K562 (cell line): Measurements from ENCODE around the gene KNDC1. TPM values are rescaled to one million over a fixed set of nuclear protein-coding genes. Genes with fewer than 3 reads are reported as not detected.

Experiments used
- ATF6 ChIP-seq: sonication (generic); formaldehyde crosslinking; IDR thresholded peaks from 2 replicates; pipeline ENCODE4 v1.4.0; 2020; ENCODE audit warnings: mild to moderate bottlenecking, missing genetic modification reagents
- CREB3 ChIP-seq: fragments of 450-650 bp; conservative IDR thresholded peaks from 2 replicates; pipeline ENCODE4 v1.6.1; 2016; ENCODE audit warnings: missing genetic modification characterization, low read depth, mild to moderate bottlenecking, missing compliant biosample characterization, moderate library complexity
- DIDO1 ChIP-seq: fragments of 450-650 bp; IDR thresholded peaks from 2 replicates; pipeline ENCODE4 v1.6.1; 2016; ENCODE audit warnings: low read depth, missing biosample characterization, missing genetic modification characterization
- EHMT2 ChIP-seq: fragments of 450-650 bp; IDR thresholded peaks from 2 replicates; pipeline ENCODE4 v1.6.1; 2018; ENCODE audit warnings: antibody characterized with exemption
- ESRRA ChIP-seq: fragments of 450-650 bp; IDR thresholded peaks from 2 replicates; pipeline ENCODE4 v1.6.1; 2014; ENCODE audit warnings: low read depth, mild to moderate bottlenecking, moderate library complexity, borderline replicate concordance
- ESRRB ChIP-seq: fragments of 250-450 bp; sonication (Bioruptor Pico); IDR thresholded peaks from 2 replicates; pipeline ENCODE4 v1.5.0; 2020; ENCODE audit warnings: mild to moderate bottlenecking, moderate library complexity, borderline replicate concordance
- FOSL1 ChIP-seq: fragments of 200-800 bp; sonication (Bioruptor generic); conservative IDR thresholded peaks from 2 replicates; pipeline ENCODE4 v1.6.1; 2016; ENCODE audit warnings: missing genetic modification characterization, missing compliant biosample characterization
- JUND ChIP-seq, 2 experiments: IDR thresholded peaks; 2 replicates in 1 of 2; 3 replicates in 1 of 2; pipeline ENCODE4 v1.6.1; 2011; ENCODE audit warnings: borderline replicate concordance in 2 of 2, low read depth in 2 of 2, low read length in 2 of 2, improper control_type of control experiment in 1 of 2, missing biosample characterization in 1 of 2, missing genetic modification characterization in 1 of 2, missing genetic modification reagents in 1 of 2
- KAT7 ChIP-seq: sonication (generic); formaldehyde crosslinking; IDR thresholded peaks from 2 replicates; pipeline ENCODE4 v1.8.0; 2022; ENCODE audit warnings: missing genetic modification reagents, mild to moderate bottlenecking, borderline replicate concordance
- MEIS2 ChIP-seq: fragments of 450-650 bp; IDR thresholded peaks from 2 replicates; pipeline ENCODE4 v1.6.1; 2014; ENCODE audit warnings: mild to moderate bottlenecking; ENCODE audit not compliant: partially characterized antibody
- PML ChIP-seq: IDR thresholded peaks from 2 replicates; pipeline ENCODE4 v1.6.1; 2012; ENCODE audit warnings: low read length, inconsistent platforms
- POLR2G ChIP-seq: fragments of 200-400 bp; formaldehyde crosslinking; IDR thresholded peaks from 2 replicates; pipeline ENCODE4 v1.6.1; 2017; ENCODE audit warnings: low read depth, mild to moderate bottlenecking, antibody characterized with exemption, low read length, moderate library complexity
- SMARCC2 ChIP-seq: fragments of 450-650 bp; IDR thresholded peaks from 2 replicates; pipeline ENCODE4 v1.6.1; 2017; ENCODE audit warnings: antibody characterized with exemption, moderate library complexity, mild to moderate bottlenecking, low read depth
- TBP ChIP-seq: optimal IDR thresholded peaks from 2 replicates; pipeline ENCODE3; 2011; ENCODE audit warnings: low read depth, low read length, improper control_type of control experiment
- ZKSCAN1 ChIP-seq: fragments of 150-350 bp; IDR thresholded peaks from 2 replicates; pipeline ENCODE4 v1.6.1; 2016; ENCODE audit warnings: low read depth, low read length
- ZNF12 ChIP-seq: sonication (generic); formaldehyde crosslinking; IDR thresholded peaks from 2 replicates; pipeline ENCODE4 v1.4.0; 2020; ENCODE audit warnings: mild to moderate bottlenecking, missing genetic modification reagents
- ZNF143 ChIP-seq: sonication (generic); formaldehyde crosslinking; IDR thresholded peaks from 2 replicates; pipeline ENCODE4 v1.9.0; 2022; ENCODE audit warnings: mild to moderate bottlenecking, missing genetic modification reagents
- ZNF282 ChIP-seq: sonication (generic); formaldehyde crosslinking; IDR thresholded peaks from 2 replicates; pipeline ENCODE4 v1.8.1; 2023; ENCODE audit warnings: missing genetic modification reagents
- ZNF586 ChIP-seq: fragments of 450-650 bp; formaldehyde crosslinking; conservative IDR thresholded peaks from 2 replicates; pipeline ENCODE4 v1.4.0; 2020; ENCODE audit warnings: mild to moderate bottlenecking, moderate library complexity
- polyA plus RNA-seq, 8 experiments: library from polyadenylated mRNA; depleted of rRNA in 4 of 8; stranded (reverse) in 5 of 8; unstranded in 3 of 8; fragments of >200 nt; fragmentation: Nextera tagmentation in 2 of 8; fragmentation: Illumina TruSeq in 1 of 8; extraction: Ambion mirVana in 2 of 8; extraction: Trizol in 1 of 8; gene quantifications; 2 replicates each; pipeline versions ENCODE4 v1.2.1 to v1.2.3, GENCODE V29; 2011 to 2014; ENCODE audit warnings: inconsistent platforms in 1 of 8, missing spikeins in 1 of 8
- total RNA-seq, 7 experiments: library from RNA; depleted of rRNA in 6 of 7; stranded (reverse); fragments of >200 nt in 6 of 7; fragmentation: Illumina TruSeq in 2 of 7; extraction: Trizol in 2 of 7; gene quantifications; 2 replicates each; pipeline versions ENCODE4 v1.2.1 to v1.2.3, GENCODE V29; 2011 to 2021; ENCODE audit warnings: low replicate concordance in 1 of 7
- TF ChIP-seq, protein P1 (sequence below): fragments of 250-450 bp; sonication (Bioruptor Pico); IDR thresholded peaks from 2 replicates; pipeline ENCODE4 v1.8.0; 2021; ENCODE audit warnings: mild to moderate bottlenecking, moderate library complexity
- TF ChIP-seq, protein P2 (sequence below): fragments of 450-650 bp; IDR thresholded peaks from 2 replicates; pipeline ENCODE4 v1.6.1; 2016

KNDC1 gene
- total and polyA plus RNA-seq, 9 of the 15 experiments (the other 6 are each of a cell fraction or from before 2014, with no cell fraction given) = 0.07 to 0.26 (median 0.11) TPM; not detected in 6

DNA sequence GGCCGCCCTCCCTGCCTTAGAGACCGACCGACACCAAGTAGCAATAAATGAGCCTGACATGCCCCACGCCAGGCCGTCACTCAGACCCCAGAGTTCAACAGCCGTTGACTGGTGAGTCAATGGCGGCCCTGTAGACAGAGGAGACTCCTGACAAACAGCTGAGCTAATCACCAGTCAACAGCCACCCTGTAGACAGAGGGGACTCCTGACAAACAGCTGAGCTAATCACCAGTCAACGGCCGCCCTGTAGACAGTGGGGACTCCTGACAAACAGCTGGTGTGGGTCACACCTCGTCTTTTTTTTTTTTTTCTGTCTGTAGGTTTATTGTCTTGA is 16.9 kb upstream of the KNDC1 start (continued):
- TF ChIP-seq, protein P1, sequence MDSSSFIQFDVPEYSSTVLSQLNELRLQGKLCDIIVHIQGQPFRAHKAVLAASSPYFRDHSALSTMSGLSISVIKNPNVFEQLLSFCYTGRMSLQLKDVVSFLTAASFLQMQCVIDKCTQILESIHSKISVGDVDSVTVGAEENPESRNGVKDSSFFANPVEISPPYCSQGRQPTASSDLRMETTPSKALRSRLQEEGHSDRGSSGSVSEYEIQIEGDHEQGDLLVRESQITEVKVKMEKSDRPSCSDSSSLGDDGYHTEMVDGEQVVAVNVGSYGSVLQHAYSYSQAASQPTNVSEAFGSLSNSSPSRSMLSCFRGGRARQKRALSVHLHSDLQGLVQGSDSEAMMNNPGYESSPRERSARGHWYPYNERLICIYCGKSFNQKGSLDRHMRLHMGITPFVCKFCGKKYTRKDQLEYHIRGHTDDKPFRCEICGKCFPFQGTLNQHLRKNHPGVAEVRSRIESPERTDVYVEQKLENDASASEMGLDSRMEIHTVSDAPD (CRISPR knock-in tag) = no peak
- TF ChIP-seq ESRRB (no peak), ZNF586 (CRISPR knock-in tag) (no peak), PML (peak; percentile 85), FOSL1 (tag) (peak; percentile 64; the same call in 1 of the 2 replicates), SMARCC2 (no peak), EHMT2 (peak; percentile 55; the same call in 1 of the 2 replicates), TBP (no peak), ESRRA (no peak), CREB3 (no peak), DIDO1 (no peak), JUND (IDR thresholded peaks at IDR 0.05; ENCODE audit: borderline replicate concordance, low read depth, low read length) (peak; percentile 80), JUND (tag; IDR thresholded peaks at IDR 0.05; ENCODE audit: borderline replicate concordance, low read depth, low read length) (peak; percentile 58; the same call in 1 of the 3 replicates), ZKSCAN1 (no peak), KAT7 (no peak), POLR2G (no peak), ZNF143 (no peak), ZNF282 (no peak), MEIS2 (peak; percentile 84), ATF6 (no peak), ZNF12 (CRISPR knock-in tag) (no peak)
- TF ChIP-seq, protein P2, sequence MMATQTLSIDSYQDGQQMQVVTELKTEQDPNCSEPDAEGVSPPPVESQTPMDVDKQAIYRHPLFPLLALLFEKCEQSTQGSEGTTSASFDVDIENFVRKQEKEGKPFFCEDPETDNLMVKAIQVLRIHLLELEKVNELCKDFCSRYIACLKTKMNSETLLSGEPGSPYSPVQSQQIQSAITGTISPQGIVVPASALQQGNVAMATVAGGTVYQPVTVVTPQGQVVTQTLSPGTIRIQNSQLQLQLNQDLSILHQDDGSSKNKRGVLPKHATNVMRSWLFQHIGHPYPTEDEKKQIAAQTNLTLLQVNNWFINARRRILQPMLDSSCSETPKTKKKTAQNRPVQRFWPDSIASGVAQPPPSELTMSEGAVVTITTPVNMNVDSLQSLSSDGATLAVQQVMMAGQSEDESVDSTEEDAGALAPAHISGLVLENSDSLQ = peak; percentile 60; the same call in 1 of the 2 replicates
